Psoas muscle (tissue), 8 donors: ENCODE data around the gene CASKIN1. TPM values are rescaled to one million over a fixed set of nuclear protein-coding genes. Genes with fewer than 3 reads are reported as not detected.
"Not testable (repeated sequence)": the region's sequence is repeated elsewhere in the genome, so short reads cannot be mapped to it uniquely, and the experiment has no call there.

ENCODE experiments used
- ATAC-seq, 4 donors: fragments of 200-7000 bp; cut with Tn5 transposase; one replicate each; pipeline ENCODE4 v1.9.1; 2020; ENCODE audit warnings: moderate library complexity in 3 of 4, mild to moderate bottlenecking in 2 of 4
- DNase-seq, 2 donors: peaks; one replicate each; pipeline ENCODE4 v3.0.0-alpha.2; 2020
- H3K27ac ChIP-seq: fragments of 200-600 bp; one replicate; pipeline ENCODE4 v1.8.0; 2022
- H3K27me3 ChIP-seq, 3 donors: fragments of 200-600 bp in 1 of 3; one replicate each; pipeline versions ENCODE4 v1.6.1 to v1.8.0; 2013 to 2022; ENCODE audit warnings: low read length in 2 of 3, mild to moderate bottlenecking in 2 of 3, moderate library complexity in 1 of 3; ENCODE audit not compliant: insufficient read depth in 3 of 3
- H3K36me3 ChIP-seq, 2 donors: fragments of 200-600 bp in 1 of 2; one replicate each; pipeline versions ENCODE4 v1.6.1 to v1.8.0; 2013 to 2022; ENCODE audit warnings: low read depth in 1 of 2, mild to moderate bottlenecking in 1 of 2, moderate library complexity in 1 of 2; ENCODE audit not compliant: insufficient read depth in 1 of 2
- H3K4me1 ChIP-seq: fragments of 200-600 bp; one replicate; pipeline ENCODE4 v1.8.0; 2022
- H3K4me3 ChIP-seq: fragments of 200-600 bp; one replicate; pipeline ENCODE4 v1.8.0; 2022; ENCODE audit warnings: mild to moderate bottlenecking
- H3K9me3 ChIP-seq: fragments of 200-600 bp; one replicate; pipeline ENCODE4 v1.8.0; 2022
- WGBS, 3 donors: extraction: QIAGEN DNeasy Blood & Tissue Kit; methylation state at CpG; one replicate each; pipeline versions ENCODE4 v1.1.6 to v1.1.7; 2013; 5-methylcytosine and 5-hydroxymethylcytosine counted together
- intact Hi-C, 2 donors: fragments of 100-400 bp; cut with DNase I; formaldehyde crosslinking; loops; one replicate each; pipeline versions ENCODE4 v1.11.0 to v1.14.2; 2022
- polyA plus RNA-seq, 3 donors: library from polyadenylated mRNA; stranded (reverse); fragments of 200-250 nt; gene quantifications; one replicate each; pipeline ENCODE4 v1.2.3, GENCODE V29; 2013
- total RNA-seq, 4 donors: library from RNA; stranded (reverse); fragmentation: NEBNext Ultra II Directional in 2 of 4; extraction: Animal tissue kit (Norgen Biotek cat#: 25700) in 2 of 4; gene quantifications; one replicate each; pipeline versions ENCODE4 v1.2.1 to v1.2.4, GENCODE V29; 2021 to 2023
- TF ChIP-seq, protein P1 (sequence below): fragments of 200-600 bp; IDR thresholded peaks from one replicate; pipeline ENCODE4 v1.8.0; 2022; ENCODE audit warnings: antibody characterized with exemption
- donor health status: healthy with polysubstance abuse.
- donor health status: DM: no; HTN: no; CAD: no; lungs with moderate emphysema.
- donor health status: Bipolar disorder and iron deficiency.
- donor health status: healthy.
- donor health status: DM: yes; HTN: yes; CAD: no.
- donor health status: DM: no; HTN: no; CAD: no.
- donor health status: DM: no; HTN: no; CAD: no.
- donor health status: DM: yes; HTN: yes; CAD: no.

CASKIN1 gene
- total and polyA plus RNA-seq, 7 donors, result 0.32 to 1.0 (median 0.63) TPM

DNA sequence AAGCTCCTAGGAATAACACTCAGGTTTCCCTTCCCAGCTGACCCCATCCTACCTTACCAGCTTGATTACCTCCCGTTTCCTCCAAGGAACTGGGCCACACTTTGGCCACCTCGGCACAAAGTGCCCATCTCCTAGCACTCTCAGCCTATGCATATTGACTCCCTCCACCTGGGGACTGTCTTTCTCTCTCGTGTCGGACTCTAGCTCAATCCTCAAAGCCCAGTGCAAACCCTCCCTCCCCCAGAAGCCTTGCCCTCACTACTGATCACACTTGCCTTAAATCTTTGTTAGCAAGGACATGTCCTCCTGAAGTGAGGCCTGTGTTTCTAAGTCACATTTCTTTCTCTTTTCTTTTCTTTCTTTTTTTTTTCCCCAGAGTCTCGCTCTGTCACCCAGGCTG is 50.6 kb downstream of the CASKIN1 start:
- TF ChIP-seq, protein P1, sequence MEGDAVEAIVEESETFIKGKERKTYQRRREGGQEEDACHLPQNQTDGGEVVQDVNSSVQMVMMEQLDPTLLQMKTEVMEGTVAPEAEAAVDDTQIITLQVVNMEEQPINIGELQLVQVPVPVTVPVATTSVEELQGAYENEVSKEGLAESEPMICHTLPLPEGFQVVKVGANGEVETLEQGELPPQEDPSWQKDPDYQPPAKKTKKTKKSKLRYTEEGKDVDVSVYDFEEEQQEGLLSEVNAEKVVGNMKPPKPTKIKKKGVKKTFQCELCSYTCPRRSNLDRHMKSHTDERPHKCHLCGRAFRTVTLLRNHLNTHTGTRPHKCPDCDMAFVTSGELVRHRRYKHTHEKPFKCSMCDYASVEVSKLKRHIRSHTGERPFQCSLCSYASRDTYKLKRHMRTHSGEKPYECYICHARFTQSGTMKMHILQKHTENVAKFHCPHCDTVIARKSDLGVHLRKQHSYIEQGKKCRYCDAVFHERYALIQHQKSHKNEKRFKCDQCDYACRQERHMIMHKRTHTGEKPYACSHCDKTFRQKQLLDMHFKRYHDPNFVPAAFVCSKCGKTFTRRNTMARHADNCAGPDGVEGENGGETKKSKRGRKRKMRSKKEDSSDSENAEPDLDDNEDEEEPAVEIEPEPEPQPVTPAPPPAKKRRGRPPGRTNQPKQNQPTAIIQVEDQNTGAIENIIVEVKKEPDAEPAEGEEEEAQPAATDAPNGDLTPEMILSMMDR, result no peak

DNA sequence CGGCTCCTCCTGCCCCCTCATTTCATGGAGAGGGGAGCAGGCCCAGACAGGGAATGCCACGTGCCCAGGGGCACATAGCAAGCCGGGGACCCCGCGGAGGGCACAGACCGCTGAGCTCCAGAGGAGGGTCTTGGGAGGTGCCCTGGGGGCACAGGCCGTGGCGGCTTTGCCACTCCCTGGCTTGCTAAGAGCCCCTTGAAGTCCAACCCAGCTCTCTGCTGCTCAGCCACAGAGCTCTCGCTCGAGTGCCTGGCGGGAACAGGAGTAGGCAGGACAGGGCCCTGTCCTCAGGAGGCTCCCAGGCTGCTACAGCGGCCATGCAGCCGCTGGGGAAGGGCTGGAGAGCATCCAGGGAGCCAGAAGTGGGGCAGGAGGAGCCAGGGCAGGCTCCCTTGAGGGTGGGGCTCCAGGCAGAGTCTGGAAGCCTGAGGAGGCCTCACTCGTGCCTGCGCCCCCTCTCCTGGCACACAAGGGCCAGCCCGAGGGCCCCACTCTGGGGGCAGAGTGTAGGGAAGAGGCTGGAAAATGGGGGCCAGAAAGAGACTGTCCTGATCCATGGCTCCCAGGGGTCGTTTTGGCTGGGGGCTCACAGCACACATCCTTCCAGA is 52.4 kb downstream of the CASKIN1 start:
- H3K36me3 ChIP-seq, result no peaks in the 10 kb centered on the region
- no peaks in the 10 kb centered on the region for H3K27me3 ChIP-seq
- DNase-seq (peak in 1 of 2 donors; percentile 47), ATAC-seq (no peak)
- intact Hi-C loops, result no loop called here
- no peak overlapping the region for H3K27ac ChIP-seq
- TF ChIP-seq, protein P1, result no peak
- H3K4me1 ChIP-seq, result peaks cover 20% of the 10 kb centered on the region
- H3K4me3 ChIP-seq, result no peak overlapping the region
- WGBS, 3 donors, result 78 to 80% (median 79%) methylated on average over 13 to 17 of the region's 17 CpGs
- no peaks in the 10 kb centered on the region for H3K9me3 ChIP-seq

More for the DNA sequence above, 50.6 kb downstream of the CASKIN1 start:
- no peak for DNase-seq
- Histone ChIP-seq H3K27ac (no peak overlapping the region), H3K4me3 (no peak overlapping the region), H3K27me3 (no peaks in the 10 kb centered on the region), H3K36me3 (no peaks in the 10 kb centered on the region), H3K9me3 (no peaks in the 10 kb centered on the region), H3K4me1 (peaks cover 21% of the 10 kb centered on the region)
- intact Hi-C loops, result no loop called here
- ATAC-seq, result no peak
- WGBS, 3 donors, result 82 to 85% (median 83%) methylated on average over 5 of the region's 5 CpGs

DNA sequence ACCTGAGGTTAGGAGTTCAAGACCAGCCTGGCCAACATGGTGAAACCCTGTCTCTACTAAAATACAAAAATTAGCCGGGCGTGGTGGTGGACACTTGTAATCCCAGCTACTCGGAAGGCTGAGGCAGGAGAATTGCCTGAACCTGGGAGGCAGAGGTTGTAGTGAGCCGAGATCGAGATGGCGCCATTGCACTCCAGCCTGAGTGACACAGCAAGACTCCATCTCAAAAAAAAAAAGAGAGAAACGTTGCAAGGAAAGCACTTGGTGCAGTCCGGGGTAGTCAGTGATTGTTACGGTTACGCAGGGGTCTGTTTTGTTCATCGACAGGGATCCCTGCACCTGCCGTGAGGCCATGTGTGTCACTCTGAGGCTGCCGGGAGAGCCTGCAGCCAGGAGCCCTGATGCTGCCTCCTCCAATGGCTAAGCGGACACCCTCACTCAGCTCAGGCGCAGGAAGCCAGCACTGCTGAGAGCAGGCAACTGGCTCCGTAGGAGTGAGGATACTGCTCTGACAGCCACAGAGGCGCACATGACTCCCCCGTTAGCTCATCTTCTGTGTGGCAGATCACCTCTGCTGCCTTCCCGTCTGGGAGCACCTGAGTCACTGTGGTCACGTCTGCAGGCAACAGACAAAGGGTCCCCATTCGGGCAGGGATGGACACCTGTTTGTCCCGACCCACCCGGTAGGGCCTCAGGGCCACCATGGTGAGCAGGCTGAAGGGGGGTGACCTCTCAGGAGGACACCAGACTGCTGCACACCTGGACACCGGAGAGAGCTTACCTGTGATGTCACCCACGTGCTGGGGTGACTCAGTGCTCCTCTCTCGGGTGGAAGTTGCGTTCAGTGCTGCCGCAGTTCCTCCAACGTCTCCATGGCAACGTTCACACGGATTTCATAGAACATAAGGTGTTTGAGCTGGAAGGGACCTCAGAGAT is 53.2 kb downstream of the CASKIN1 start:
- Histone ChIP-seq H3K27me3 (no peaks in the 10 kb centered on the region), H3K4me1 (peaks cover 17% of the 10 kb centered on the region), H3K27ac (no peak overlapping the region), H3K36me3 (no peaks in the 10 kb centered on the region), H3K4me3 (no peak overlapping the region), H3K9me3 (no peaks in the 10 kb centered on the region)
- ATAC-seq, result no peak
- TF ChIP-seq, protein P1, result no peak
- no peak for DNase-seq
- intact Hi-C loops, result no loop called here
- 70 to 75% (median 70%) methylated on average over 31 of the region's 31 CpGs for WGBS, 3 donors

DNA sequence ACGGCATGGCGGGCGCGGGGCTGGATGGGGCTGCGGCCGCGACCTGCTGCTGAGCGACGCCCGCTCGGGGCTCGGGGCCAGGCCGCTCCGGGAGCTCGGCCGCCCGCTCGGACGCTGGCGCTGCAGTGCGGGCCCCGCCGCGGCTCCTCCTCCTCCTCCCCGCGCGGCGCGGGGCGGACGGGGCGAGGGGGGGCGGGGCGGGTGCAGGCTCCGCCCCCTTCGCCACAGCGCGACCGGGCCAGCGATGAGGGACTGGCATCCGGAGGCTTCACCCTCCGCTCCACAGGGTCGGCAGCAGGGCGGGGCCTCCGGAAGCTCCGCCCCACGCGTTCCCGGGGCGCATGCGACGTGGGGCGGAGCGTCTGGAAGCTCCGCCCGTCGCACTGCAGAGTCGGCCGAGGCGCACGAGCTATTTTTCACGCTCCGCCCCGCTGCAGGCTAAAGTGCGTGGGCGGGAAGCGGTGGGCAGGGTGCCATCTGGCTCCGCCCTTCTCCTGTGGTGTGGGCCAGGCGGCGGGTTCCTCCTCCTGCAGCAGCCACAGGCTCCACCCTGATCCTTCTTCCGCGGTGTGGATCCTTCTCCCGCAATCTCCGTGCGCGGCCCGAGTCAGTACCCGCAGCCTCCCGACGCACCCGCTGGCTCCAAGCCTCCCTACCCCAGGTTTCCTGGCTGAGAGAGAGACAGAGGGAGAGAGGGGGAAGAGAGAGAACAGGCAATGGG is 60.5 kb downstream of the CASKIN1 start, which contains the start of gene PKD1:
PKD1 (minus strand) TSS at position 129 of the 721 bp plus-strand sequence. CDS start 209 bp downstream, outside the sequence.
- Histone ChIP-seq H3K4me1 (peaks cover 12% of the 10 kb centered on the region), H3K27ac (peak within 1 kb of the TSS; percentile 80), H3K4me3 (peak within 1 kb of the TSS; percentile 70)
- DNase-seq (peak; percentile 98 to 99), ATAC-seq (peak; percentile 73 to 81 (median 76))
- H3K36me3 ChIP-seq, H3K9me3 ChIP-seq, H3K27me3 ChIP-seq, intact Hi-C loops: not testable (repeated sequence)
- WGBS, 3 donors, result 1% methylated on average over 27 to 63 of the region's 81 CpGs

DNA sequence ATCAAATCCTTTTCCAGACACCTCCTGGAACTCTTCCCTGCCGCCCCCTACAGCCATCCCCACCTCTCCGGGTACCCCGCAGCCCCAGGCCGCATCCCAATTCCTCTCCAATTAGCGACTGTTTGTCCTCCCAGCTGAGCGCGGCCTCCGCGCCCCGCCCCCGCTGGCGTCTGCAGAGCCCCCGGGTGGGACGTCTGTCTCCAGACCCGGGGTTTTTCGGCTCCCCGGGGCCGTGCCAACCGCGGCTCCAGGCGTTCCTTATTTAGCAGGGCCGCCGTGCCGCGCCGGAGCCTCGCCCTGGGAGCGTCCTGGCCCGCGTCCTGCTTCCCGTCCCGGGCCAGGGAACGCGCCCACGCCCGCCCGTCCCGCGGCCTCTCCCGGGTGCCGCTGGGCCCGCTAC is 61.3 kb downstream of the CASKIN1 start:
- Histone ChIP-seq H3K4me1 (peaks cover 14% of the 10 kb centered on the region), H3K4me3 (peak overlapping the region; percentile 70), H3K27ac (peak overlapping the region; percentile 80)
- H3K27me3 ChIP-seq, ATAC-seq, intact Hi-C loops, H3K36me3 ChIP-seq, H3K9me3 ChIP-seq: not testable (repeated sequence)
- 0 to 2% (median 0%) methylated on average over 15 to 31 of the region's 42 CpGs for WGBS, 3 donors
- DNase-seq, result peak; percentile 57 to 84

DNA sequence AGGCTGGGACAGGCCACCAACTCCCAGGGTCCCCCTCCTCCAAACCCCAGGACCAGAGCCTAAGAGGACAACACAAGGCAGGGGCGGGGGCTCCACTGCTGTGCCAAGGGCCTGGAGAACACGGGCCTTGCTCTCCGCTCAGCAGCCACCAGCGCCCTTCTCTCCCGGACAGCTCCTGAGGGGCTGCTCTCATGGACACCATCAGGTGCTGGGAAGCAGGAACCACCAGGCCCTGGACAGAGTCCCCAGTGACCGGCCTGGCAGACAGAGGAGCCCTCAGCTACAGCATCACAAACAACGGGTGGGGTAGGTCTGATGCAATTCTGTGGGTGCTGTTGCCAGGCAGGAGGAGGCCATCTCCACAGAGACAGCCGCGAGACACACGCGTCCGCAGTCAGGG is 62.6 kb downstream of the CASKIN1 start:
- Histone ChIP-seq H3K4me3 (peak overlapping the region; percentile 34), H3K4me1 (peaks cover 16% of the 10 kb centered on the region), H3K27ac (peak overlapping the region; percentile 66)
- H3K27me3 ChIP-seq, ATAC-seq, H3K9me3 ChIP-seq, H3K36me3 ChIP-seq, intact Hi-C loops: not testable (repeated sequence)
- peak; percentile 63 to 81 for DNase-seq
- 5 to 42% (median 22%) methylated on average over 3 to 5 of the region's 12 CpGs for WGBS, 3 donors

DNA sequence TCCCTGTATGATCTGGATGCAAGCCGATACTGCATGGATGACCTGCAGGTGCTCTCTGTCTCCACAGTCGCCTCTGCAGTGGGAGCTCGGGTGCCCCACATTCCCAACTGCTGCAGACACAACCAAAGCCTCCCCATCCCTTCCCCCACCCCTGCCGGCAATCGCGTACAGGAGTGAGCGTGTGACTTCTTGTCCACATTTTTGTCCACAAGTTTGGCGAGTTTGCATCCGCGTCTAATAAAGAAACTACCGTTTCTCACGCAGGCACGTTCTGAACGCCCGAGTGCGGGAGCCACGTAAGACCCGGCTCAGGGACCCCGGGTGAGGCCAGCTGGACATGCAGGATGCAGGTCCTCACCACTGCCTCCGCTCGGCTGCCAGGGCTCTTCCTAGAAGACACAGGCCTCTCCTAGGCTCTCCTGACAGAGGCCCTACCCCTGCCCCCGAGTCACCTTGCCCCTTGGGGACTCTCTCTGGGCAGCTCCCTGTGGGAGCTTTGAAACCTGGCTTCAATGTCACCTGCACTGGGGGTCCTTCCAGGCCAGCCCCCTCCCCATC is 66.4 kb downstream of the CASKIN1 start:
- peak overlapping the region; percentile 28 for H3K4me3 ChIP-seq
- H3K4me1 ChIP-seq, result peaks cover 39% of the 10 kb centered on the region
- intact Hi-C loops, result not testable (repeated sequence)

More for the DNA sequence above, 66.4 kb downstream of the CASKIN1 start:
- not testable (repeated sequence) for H3K9me3 ChIP-seq, H3K27me3 ChIP-seq, DNase-seq, ATAC-seq, H3K36me3 ChIP-seq
- 37 to 54% (median 37%) methylated on average over 21 to 22 of the region's 22 CpGs for WGBS, 3 donors
- H3K27ac ChIP-seq, result peak overlapping the region; percentile 65
